Measurements from ENCODE around the gene ATCAY.

GRCh38 chr19:3855320-3855719 lies 25.2 kb upstream of the ATCAY start:
- TF ChIP-seq CTCF (IDR thresholded peaks at IDR 0.05 in 8 of 11, conservative IDR thresholded peaks at IDR 0.05 in 3 of 11): no peak
- TF ChIP-seq POLR2AphosphoS5 (IDR thresholded peaks at IDR 0.05): no peak
- no peak for TF ChIP-seq POLR2A (IDR thresholded peaks at IDR 0.05)
